GM12865 (cell line): ENCODE measurements around the gene PRKCE.

Source experiments
- DNase-seq: peaks from one replicate; pipeline ENCODE4 v3.0.0; 2010; ENCODE audit warnings: low read depth
- H3K4me3 ChIP-seq: 2 replicates; pipeline ENCODE4 v1.5.1; 2011; ENCODE audit warnings: mild to moderate bottlenecking, low read depth, low read length, control low read depth
- CTCF ChIP-seq: IDR thresholded peaks from 2 replicates; pipeline ENCODE4 v1.5.1; 2011; ENCODE audit warnings: low read length, control low read depth, low read depth, inconsistent platforms; ENCODE audit not compliant: insufficient read depth; ENCODE audit errors: missing control alignments

PRKCE gene

GRCh38 chr2:45978302-45978859 is 326.9 kb downstream of the PRKCE start:
- TF ChIP-seq CTCF, result no peak
- DNase-seq, result no peak
- no peak overlapping the region for H3K4me3 ChIP-seq

DNA sequence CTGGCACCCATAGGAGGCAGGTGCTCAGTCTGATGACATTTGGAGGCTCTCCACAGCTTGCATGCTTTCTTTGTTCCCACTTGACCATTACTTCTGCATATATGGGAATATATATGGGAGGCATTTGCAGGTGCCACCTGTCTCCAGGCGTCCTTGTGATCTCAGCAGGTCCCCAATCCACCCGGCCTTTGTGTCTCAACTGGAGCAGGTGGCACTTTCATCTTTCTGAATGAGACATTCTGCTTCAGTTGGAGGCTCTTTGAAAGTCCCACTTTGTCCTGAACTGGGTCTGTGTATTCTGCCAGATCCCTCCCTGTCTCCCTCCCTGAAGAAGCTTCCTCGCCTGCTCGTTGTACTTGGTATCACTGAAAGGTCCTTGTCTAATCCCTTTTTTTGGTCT is 327.6 kb downstream of the PRKCE start:
- DNase-seq, result no peak
- TF ChIP-seq CTCF, result no peak
- no peak overlapping the region for H3K4me3 ChIP-seq

GRCh38 chr2:45980161-45980865 is 328.8 kb downstream of the PRKCE start:
- DNase-seq, result no peak
- TF ChIP-seq CTCF, result no peak

DNA sequence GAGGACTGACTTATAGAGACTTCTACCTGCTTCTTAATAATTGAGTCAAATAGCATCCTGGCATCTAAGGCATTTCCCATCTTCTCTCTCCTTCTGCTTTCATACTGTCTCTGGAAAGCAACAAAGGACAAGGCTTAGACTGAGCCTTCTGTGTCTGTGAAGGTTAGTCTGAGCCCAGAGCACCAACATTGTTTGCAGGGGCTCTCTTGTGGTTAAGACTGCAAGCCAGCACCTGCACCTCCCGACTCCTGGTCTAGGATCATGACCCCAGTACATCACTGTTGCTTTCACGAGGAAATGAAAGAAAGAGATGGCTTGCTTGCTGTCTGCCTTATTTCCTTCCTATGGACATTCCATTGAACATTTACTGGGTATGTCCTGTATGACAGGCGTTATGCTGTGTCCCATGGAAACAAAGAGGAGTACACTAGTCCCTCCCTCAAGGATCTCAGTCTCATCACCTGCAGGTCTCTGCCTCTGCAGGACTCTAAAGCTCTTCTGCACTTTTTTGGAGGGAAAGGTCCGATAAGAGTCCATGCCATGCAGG is 330.0 kb downstream of the PRKCE start:
- H3K4me3 ChIP-seq, result no peak overlapping the region
- no peak for DNase-seq
- TF ChIP-seq CTCF, result no peak

More at GRCh38 chr2:45980161-45980865, 328.8 kb downstream of the PRKCE start:
- no peak overlapping the region for H3K4me3 ChIP-seq

DNA sequence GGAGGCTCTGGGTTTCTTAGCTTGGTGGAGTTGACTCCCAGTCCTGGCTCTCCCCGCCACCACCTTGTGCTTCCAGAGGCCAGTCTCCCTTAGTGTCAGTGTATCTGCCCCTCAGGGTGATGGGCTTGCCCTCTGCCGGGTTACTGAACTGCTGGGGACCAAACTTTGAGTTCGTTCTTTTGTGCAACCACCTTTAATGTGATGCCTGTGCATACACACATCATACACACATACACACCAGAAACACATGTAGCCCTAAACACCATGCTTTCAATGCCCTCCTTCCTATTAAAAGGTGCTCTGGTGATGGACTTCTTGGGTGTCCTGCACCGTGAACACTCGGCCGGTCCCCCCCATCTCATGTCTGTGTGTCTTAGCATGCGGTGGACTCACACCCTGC is 330.6 kb downstream of the PRKCE start:
- H3K4me3 ChIP-seq, result no peak overlapping the region
- no peak for TF ChIP-seq CTCF
- no peak for DNase-seq

DNA sequence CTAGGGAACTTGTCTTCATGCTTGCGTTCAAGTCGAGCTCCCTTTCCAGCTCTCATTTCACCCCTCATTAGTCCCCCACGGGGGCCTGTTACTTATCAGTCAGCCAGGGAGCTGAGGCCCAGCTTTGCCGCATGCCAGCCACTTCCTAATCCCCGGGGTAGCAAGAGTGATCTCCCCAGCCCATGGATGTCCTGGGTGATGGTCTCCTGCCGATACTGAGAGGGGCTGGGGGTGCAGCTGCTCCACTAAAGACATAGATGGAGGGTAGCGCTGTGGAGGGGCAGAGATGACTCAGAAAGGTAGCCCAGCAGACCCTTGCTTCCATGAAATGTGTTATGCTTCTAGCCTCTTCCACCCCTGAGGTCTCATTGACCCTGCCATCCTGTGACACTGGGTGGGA is 331.7 kb downstream of the PRKCE start:
- TF ChIP-seq CTCF, result no peak
- H3K4me3 ChIP-seq, result no peak overlapping the region
- no peak for DNase-seq
